ENCODE data around the gene CREBZF. TPM values are rescaled to one million over a fixed set of nuclear protein-coding genes. Genes with fewer than 3 reads are reported as not detected.

CREBZF gene
- total and polyA plus RNA-seq, 3 donors from 2014 or later, result 34.7 to 89.7 (median 85.8) TPM

DNA sequence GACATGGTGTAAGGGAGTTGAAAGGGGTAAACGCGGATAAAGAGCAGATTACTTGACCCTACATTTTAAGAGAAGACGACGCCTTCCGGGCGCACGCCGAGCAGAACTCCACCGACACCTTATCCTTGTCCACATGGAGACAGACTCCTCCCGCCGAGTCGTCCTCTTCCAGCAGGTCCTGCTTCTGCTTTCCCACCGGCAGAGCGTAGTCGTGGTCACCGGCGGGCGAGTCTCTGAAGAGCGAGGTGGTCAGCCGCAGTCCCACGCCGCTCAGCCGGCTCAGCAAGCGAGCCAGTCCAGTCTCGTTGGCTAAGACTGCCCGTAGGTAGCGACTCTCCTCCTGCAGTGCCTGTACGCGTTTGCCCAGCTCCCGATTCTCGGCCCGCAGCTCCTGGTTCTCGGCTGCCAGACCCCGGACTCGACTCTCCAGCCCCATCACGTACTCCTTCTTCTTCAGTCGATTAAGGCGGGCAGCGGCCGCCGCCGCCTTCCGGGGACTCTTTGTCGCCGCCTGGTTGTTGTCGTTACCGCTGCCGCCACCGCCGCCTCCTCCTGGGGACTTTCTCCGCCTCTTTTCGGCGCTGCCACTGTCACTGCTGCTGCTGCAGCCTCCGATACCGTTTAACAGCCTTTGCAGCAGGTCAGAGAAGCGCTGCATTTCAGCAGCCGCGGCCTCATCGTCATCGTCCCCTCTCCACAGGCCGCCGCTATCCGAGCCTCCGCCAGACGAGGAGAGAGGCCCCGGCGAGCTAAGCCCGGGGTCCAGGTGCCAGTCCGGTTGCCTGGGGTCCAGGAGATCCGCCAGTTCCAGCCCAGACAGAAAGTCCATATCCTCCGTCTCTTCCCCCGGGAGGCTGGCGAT lies 945 bp downstream of the CREBZF start:
- intact Hi-C loops (cut with DNase I; ENCODE audit: low total_unique reads), result no loop called here

DNA sequence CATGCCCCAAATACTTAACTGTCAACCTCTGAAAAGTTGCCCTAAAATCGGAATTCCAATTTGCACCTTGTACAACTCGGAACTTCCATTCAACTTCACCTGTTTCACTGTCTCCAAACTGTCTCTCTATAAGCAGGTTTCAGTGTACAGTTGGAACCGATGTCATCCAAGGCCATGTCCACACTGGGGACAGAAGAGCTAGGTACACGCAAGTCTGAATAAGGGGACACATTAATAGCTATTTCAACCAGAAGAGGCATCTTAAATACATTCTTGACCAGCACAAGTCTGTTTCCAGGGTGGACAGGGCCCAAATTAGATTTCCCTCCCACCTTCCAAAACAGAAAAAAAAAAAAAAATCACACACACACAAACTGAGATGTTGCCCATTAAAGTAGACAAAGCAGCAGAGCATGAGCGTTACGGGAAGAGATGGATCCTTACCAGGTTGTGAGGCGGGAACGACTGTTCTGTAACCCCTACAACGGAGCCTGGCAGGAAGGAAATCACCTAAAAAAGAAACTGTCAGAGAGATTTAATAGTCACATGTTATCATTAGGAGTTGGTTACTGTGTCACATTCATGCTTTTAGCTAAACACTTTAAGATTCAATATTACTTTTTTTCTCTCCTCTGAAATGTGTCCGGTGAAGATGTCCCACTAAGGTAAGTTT lies 1.7 kb downstream of the CREBZF start:
- H3K36me3 ChIP-seq (ENCODE audit: low read depth, missing control alignments), result no peaks in the 10 kb centered on the region
- 3% methylated on average over 10 of the region's 10 CpGs for WGBS, 2 donors
- no peaks in the 10 kb centered on the region for H3K9me3 ChIP-seq
- H3K4me3 ChIP-seq, result peak overlapping the region; percentile 88 to 97
- TF ChIP-seq, protein P1, sequence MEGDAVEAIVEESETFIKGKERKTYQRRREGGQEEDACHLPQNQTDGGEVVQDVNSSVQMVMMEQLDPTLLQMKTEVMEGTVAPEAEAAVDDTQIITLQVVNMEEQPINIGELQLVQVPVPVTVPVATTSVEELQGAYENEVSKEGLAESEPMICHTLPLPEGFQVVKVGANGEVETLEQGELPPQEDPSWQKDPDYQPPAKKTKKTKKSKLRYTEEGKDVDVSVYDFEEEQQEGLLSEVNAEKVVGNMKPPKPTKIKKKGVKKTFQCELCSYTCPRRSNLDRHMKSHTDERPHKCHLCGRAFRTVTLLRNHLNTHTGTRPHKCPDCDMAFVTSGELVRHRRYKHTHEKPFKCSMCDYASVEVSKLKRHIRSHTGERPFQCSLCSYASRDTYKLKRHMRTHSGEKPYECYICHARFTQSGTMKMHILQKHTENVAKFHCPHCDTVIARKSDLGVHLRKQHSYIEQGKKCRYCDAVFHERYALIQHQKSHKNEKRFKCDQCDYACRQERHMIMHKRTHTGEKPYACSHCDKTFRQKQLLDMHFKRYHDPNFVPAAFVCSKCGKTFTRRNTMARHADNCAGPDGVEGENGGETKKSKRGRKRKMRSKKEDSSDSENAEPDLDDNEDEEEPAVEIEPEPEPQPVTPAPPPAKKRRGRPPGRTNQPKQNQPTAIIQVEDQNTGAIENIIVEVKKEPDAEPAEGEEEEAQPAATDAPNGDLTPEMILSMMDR (IDR thresholded peaks at IDR 0.05), result no peak
- TF ChIP-seq POLR2A (IDR thresholded peaks at IDR 0.05), result no peak
- DNase-seq, result peak; percentile 19
- no peaks in the 10 kb centered on the region for H3K27me3 ChIP-seq
- H3K4me1 ChIP-seq, result peaks cover 32% of the 10 kb centered on the region
- H3K27ac ChIP-seq, result peak overlapping the region; percentile 98 to 99
- intact Hi-C loops (cut with DNase I; ENCODE audit: low total_unique reads), result no loop called here

More for the DNA sequence above, 945 bp downstream of the CREBZF start:
- Histone ChIP-seq H3K36me3 (ENCODE audit: low read depth, missing control alignments) (no peaks in the 10 kb centered on the region), H3K4me3 (peak overlapping the region; percentile 88 to 97), H3K27ac (peak overlapping the region; percentile 98 to 99), H3K9me3 (no peaks in the 10 kb centered on the region), H3K27me3 (no peaks in the 10 kb centered on the region), H3K4me1 (peaks cover 27% of the 10 kb centered on the region)
- DNase-seq, result peak; percentile 81
- TF ChIP-seq, protein P1 (IDR thresholded peaks at IDR 0.05), result peak; percentile 32 to 48 (median 39)
- TF ChIP-seq POLR2A (IDR thresholded peaks at IDR 0.05), result no peak
- 0 to 1% methylated on average over 51 to 57 of the region's 73 CpGs for WGBS, 2 donors

DNA sequence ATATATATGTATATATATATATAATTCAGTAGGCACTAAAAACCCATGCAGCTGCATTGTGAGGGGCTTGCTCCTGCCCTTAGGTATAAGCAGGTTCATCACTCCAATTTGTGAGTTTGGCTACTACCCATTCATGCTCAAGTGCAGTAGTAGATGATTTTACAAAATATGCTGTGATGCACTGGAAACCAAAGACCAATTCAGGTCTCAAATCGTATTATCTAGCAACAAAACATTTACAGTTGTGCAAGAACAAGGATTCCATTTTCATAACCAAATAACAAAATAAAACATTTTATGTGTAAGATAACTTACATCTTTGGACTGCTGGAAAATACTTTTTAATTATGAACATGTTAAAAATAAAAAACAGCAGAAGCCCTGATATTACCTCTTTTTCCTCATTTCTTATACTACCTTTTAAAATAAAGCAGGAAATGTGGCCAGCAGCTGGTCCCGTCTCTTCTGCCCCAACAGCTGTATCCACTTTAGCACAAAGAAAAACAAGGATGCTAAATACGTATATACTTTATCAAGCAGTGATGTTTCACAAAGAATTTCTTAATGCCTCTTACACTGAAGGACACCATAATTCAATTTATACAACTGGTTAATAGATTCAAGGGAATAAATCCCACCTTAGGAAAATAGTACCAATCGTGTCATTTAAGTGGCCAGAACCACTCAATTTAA lies 2.8 kb downstream of the CREBZF start:
- H3K36me3 ChIP-seq (ENCODE audit: low read depth, missing control alignments), result no peaks in the 10 kb centered on the region
- TF ChIP-seq POLR2A (IDR thresholded peaks at IDR 0.05), result no peak
- TF ChIP-seq, protein P1 (IDR thresholded peaks at IDR 0.05), result no peak
- peak overlapping the region; percentile 88 to 97 for H3K4me3 ChIP-seq
- H3K27me3 ChIP-seq, result no peaks in the 10 kb centered on the region
- no peaks in the 10 kb centered on the region for H3K9me3 ChIP-seq
- WGBS, 2 donors, result 5 to 7% methylated on average over 4 of the region's 4 CpGs
- DNase-seq, result no peak
- peaks cover 35% of the 10 kb centered on the region for H3K4me1 ChIP-seq
- intact Hi-C loops (cut with DNase I; ENCODE audit: low total_unique reads), result no loop called here
- H3K27ac ChIP-seq, result peak overlapping the region in 1 of 2 donors; percentile 99

DNA sequence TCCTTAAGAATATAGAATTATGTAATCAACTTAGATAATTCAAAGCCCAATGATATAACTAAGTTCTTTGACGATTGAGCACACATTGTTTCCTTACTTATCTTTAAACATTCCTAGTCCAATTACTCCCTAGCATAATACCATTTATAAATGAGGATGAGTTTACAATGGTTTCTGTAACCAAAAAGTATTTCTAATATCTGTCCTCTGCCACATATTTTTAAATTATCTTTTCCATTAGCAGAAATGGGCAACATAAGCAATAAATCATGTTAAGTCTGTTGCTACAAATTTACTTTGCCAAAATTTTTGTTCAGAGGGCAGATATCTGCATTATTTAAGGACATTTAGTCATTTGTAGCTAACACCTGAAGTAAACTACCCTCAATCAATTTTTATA lies 6.7 kb downstream of the CREBZF start:
- no peak for DNase-seq
- Histone ChIP-seq H3K36me3 (ENCODE audit: low read depth, missing control alignments) (no peaks in the 10 kb centered on the region), H3K4me3 (no peak overlapping the region), H3K27ac (peak overlapping the region in 1 of 2 donors; percentile 27), H3K4me1 (peaks cover 35% of the 10 kb centered on the region), H3K9me3 (no peaks in the 10 kb centered on the region), H3K27me3 (no peaks in the 10 kb centered on the region)
- intact Hi-C loops (cut with DNase I; ENCODE audit: low total_unique reads), result no loop called here
- TF ChIP-seq, protein P1 (IDR thresholded peaks at IDR 0.05), result no peak
- no peak for TF ChIP-seq POLR2A (IDR thresholded peaks at IDR 0.05)
- 30 to 38% methylated on average over 1 of the region's 1 CpG for WGBS, 2 donors
